Ovary (tissue), 3 donors: ENCODE data around the gene SNCA.

ENCODE experiments used
- CTCF ChIP-seq, 3 donors: fragments of 450-650 bp in 2 of 3; fragments of 200-600 bp in 1 of 3; IDR thresholded peaks; one replicate each; pipeline versions ENCODE4 v1.5.1 to v1.8.0; 2016 to 2022; ENCODE audit warnings: antibody characterized with exemption in 3 of 3, mild to moderate bottlenecking in 1 of 3
- EP300 ChIP-seq: sonication (generic); formaldehyde crosslinking; IDR thresholded peaks from one replicate; pipeline ENCODE4 v1.6.1; 2017; ENCODE audit warnings: antibody characterized with exemption
- donor health status: DM: no; HTN: no; CAD: no.

GRCh38 chr4:89836031-89836745 lies 773 bp downstream of the SNCA start:
- TF ChIP-seq CTCF (IDR thresholded peaks at IDR 0.05), result no peak
- TF ChIP-seq EP300, result no peak
